ENCODE results near the gene FAM3C. TPM values are rescaled to one million over a fixed set of nuclear protein-coding genes. Genes with fewer than 3 reads are reported as not detected.

Gene FAM3C
- total and polyA plus RNA-seq, 2 donors (not counting 1 experiment from before 2014, with no cell fraction given), result 38.7 to 75.4 TPM

DNA sequence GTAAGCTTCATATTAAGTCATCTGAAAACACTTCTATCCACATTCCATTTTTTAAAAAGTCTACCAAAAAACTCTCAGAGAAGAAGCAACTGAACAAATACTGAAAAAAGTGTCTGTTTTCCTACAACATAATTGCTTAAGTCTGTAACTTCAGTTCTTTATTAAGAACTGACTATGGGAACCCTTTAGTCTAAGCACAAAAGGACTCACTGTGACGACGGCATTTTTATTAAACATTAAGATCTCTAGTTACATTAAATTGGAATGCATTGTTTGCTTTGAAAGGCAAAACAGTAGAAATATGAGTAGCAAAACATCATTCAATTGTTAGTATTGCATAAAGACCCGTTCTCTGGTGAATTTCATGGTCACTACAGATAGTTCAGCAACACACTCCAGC is 5.8 kb upstream of the FAM3C start:
- Mint-ChIP-seq H3K4me3 (no peak overlapping the region), H3K4me1 (no peaks in the 10 kb centered on the region)

DNA sequence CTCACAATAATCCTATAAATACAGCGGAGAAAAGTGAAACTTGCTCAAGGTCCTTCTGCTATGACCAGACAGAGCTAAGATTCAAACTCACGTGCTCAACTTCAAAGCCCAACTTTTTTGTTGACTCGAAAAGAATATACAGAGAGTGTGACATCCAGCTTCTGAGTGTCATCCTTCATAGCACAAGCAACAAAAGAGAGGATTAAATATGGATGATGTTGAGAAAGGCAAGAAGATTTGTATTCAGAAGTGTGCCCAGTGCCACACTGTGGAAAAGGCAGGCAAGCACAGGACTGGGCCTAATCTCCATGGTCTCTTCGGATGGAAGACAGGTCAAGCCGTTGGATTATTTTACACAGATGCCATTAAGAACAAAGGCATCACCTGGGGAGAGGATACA is 2.1 kb upstream of the FAM3C start:
- no peaks in the 10 kb centered on the region for H3K27me3 Mint-ChIP-seq
- Histone ChIP-seq H2AFZ (ENCODE audit: insufficient read depth, low read depth, low read length, poor library complexity, severe bottlenecking) (no peak overlapping the region), H3K27ac (ENCODE audit: low read length in 2 of 2) (no peak overlapping the region), H3K9ac (ENCODE audit: low read length) (no peak overlapping the region), H3K36me3 (replicated peaks in 1 of 2; ENCODE audit: control extremely low read depth in 1 of 2, control insufficient read depth in 1 of 2, extremely low read depth in 1 of 2, insufficient read depth in 2 of 2, low read length in 1 of 2) (peaks cover 1 to 6% of the 10 kb centered on the region in 2 experiments), H3K4me3 (ENCODE audit: control extremely low read depth in 1 of 5, extremely low read depth in 1 of 5, insufficient read depth in 1 of 5, low read depth in 2 of 5, low read length in 4 of 5) (no peak overlapping the region), H3K27me3 (replicated peaks in 1 of 4; ENCODE audit: control extremely low read depth in 1 of 4, control insufficient read depth in 3 of 4, insufficient read depth in 4 of 4, low read length in 3 of 4) (no peaks in the 10 kb centered on the region), H3K9me3 (ENCODE audit: control extremely low read depth in 1 of 3, control insufficient read depth in 2 of 3, insufficient read depth in 1 of 3, low read length in 2 of 3) (no peaks in the 10 kb centered on the region), H3K79me2 (ENCODE audit: control insufficient read depth, insufficient read depth, low read length) (peaks cover 32% of the 10 kb centered on the region), H3K4me1 (ENCODE audit: control insufficient read depth in 2 of 2, insufficient read depth in 2 of 2, low read length in 2 of 2) (peaks cover 17 to 19% of the 10 kb centered on the region in 2 donors), H4K20me1 (ENCODE audit: control insufficient read depth, insufficient read depth, low read length, poor library complexity, severe bottlenecking) (no peaks in the 10 kb centered on the region), H3K4me2 (replicated peaks; ENCODE audit: low read depth, low read length, poor library complexity, severe bottlenecking) (no peak overlapping the region)
- H3K9me3 Mint-ChIP-seq (ENCODE audit: insufficient read depth), result no peaks in the 10 kb centered on the region
- TF ChIP-seq, protein P1, sequence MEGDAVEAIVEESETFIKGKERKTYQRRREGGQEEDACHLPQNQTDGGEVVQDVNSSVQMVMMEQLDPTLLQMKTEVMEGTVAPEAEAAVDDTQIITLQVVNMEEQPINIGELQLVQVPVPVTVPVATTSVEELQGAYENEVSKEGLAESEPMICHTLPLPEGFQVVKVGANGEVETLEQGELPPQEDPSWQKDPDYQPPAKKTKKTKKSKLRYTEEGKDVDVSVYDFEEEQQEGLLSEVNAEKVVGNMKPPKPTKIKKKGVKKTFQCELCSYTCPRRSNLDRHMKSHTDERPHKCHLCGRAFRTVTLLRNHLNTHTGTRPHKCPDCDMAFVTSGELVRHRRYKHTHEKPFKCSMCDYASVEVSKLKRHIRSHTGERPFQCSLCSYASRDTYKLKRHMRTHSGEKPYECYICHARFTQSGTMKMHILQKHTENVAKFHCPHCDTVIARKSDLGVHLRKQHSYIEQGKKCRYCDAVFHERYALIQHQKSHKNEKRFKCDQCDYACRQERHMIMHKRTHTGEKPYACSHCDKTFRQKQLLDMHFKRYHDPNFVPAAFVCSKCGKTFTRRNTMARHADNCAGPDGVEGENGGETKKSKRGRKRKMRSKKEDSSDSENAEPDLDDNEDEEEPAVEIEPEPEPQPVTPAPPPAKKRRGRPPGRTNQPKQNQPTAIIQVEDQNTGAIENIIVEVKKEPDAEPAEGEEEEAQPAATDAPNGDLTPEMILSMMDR (IDR thresholded peaks at IDR 0.05), result peak; percentile 40
- TF ChIP-seq EZH2 (IDR thresholded peaks at IDR 0.05; ENCODE audit: borderline replicate concordance, insufficient read depth, low read depth, low read length, poor library complexity, severe bottlenecking), result no peak
- peaks cover 24% of the 10 kb centered on the region for H3K4me1 Mint-ChIP-seq
- WGBS (ENCODE audit: insufficient coverage), result 100% methylated on average over 4 of the region's 5 CpGs
- CTCF ChIA-PET, result interaction anchor here (0.8 to 8.8 kb wide), 9 partner anchors 11 to 258 kb away, joined by 3 to 286 read pairs (median 32); no protein-coding TSS in a partner anchor
- DNase-seq (no peak), ATAC-seq (ENCODE audit: low read depth) (no peak)
- no peak overlapping the region for H3K4me3 Mint-ChIP-seq
- peak overlapping the region; percentile 2 for H3K27ac Mint-ChIP-seq
- POLR2A ChIA-PET, result interaction anchor here (1.0 kb wide), 1 partner anchor 12 kb away, joined by 3 read pairs; no protein-coding TSS in a partner anchor
- intact Hi-C loops (cut with micrococcal nuclease), result loop anchor here (5.0 kb wide), 2 partner anchors 66 to 411 kb away; partner anchors contain the start of gene CPED1

More for the DNA sequence above, 5.8 kb upstream of the FAM3C start:
- no peak overlapping the region for H3K9ac ChIP-seq (ENCODE audit: low read length)
- no peak overlapping the region for H3K27ac ChIP-seq (ENCODE audit: low read length in 2 of 2)
- no peaks in the 10 kb centered on the region for H3K36me3 ChIP-seq (replicated peaks in 1 of 2; ENCODE audit: control extremely low read depth in 1 of 2, control insufficient read depth in 1 of 2, extremely low read depth in 1 of 2, insufficient read depth in 2 of 2, low read length in 1 of 2)
- Mint-ChIP-seq H3K9me3 (ENCODE audit: insufficient read depth) (no peaks in the 10 kb centered on the region), H3K27ac (no peak overlapping the region), H3K27me3 (no peaks in the 10 kb centered on the region)
- TF ChIP-seq, protein P1 (IDR thresholded peaks at IDR 0.05), result no peak
- no peak for TF ChIP-seq EZH2 (IDR thresholded peaks at IDR 0.05; ENCODE audit: borderline replicate concordance, insufficient read depth, low read depth, low read length, poor library complexity, severe bottlenecking)
- H3K4me2 ChIP-seq (replicated peaks; ENCODE audit: low read depth, low read length, poor library complexity, severe bottlenecking), result no peak overlapping the region
- H3K4me3 ChIP-seq (ENCODE audit: control extremely low read depth in 1 of 5, extremely low read depth in 1 of 5, insufficient read depth in 1 of 5, low read depth in 2 of 5, low read length in 4 of 5), result no peak overlapping the region
- DNase-seq (no peak), ATAC-seq (ENCODE audit: low read depth) (no peak)
- no peaks in the 10 kb centered on the region for H3K27me3 ChIP-seq (replicated peaks in 1 of 4; ENCODE audit: control extremely low read depth in 1 of 4, control insufficient read depth in 3 of 4, insufficient read depth in 4 of 4, low read length in 3 of 4)
- H3K79me2 ChIP-seq (ENCODE audit: control insufficient read depth, insufficient read depth, low read length), result no peaks in the 10 kb centered on the region
- CTCF ChIA-PET, result no interaction called here
- H2AFZ ChIP-seq (ENCODE audit: insufficient read depth, low read depth, low read length, poor library complexity, severe bottlenecking), result no peak overlapping the region
- intact Hi-C loops (cut with micrococcal nuclease), result no loop called here
- no CpG with 5 or more reads among the region's 3 CpGs for WGBS (ENCODE audit: insufficient coverage)
- H3K9me3 ChIP-seq (ENCODE audit: control extremely low read depth in 1 of 3, control insufficient read depth in 2 of 3, insufficient read depth in 1 of 3, low read length in 2 of 3), result no peaks in the 10 kb centered on the region
- no peaks in the 10 kb centered on the region for H3K4me1 ChIP-seq (ENCODE audit: control insufficient read depth in 2 of 2, insufficient read depth in 2 of 2, low read length in 2 of 2)
- POLR2A ChIA-PET, result no interaction called here
- no peaks in the 10 kb centered on the region for H4K20me1 ChIP-seq (ENCODE audit: control insufficient read depth, insufficient read depth, low read length, poor library complexity, severe bottlenecking)

Data from B cell (primary cell).